H9 (cell line): ENCODE data around the gene RCOR2. TPM values are rescaled to one million over a fixed set of nuclear protein-coding genes. Genes with fewer than 3 reads are reported as not detected.

Experiments used
- DNase-seq: peaks from one replicate; pipeline ENCODE4 v3.0.0-alpha.2; 2017
- H2AFZ ChIP-seq: one replicate; pipeline ENCODE4 v1.6.1; 2013; ENCODE audit warnings: mild to moderate bottlenecking, low read length, control low read depth, moderate library complexity
- H2AK5ac ChIP-seq: 2 replicates; pipeline ENCODE4 v1.6.1; 2013; ENCODE audit warnings: low read length, control low read depth, mixed read lengths; ENCODE audit not compliant: insufficient read length
- H2BK120ac ChIP-seq: one replicate; pipeline ENCODE4 v1.6.1; 2013; ENCODE audit warnings: low read depth, mild to moderate bottlenecking, low read length, control low read depth, inconsistent platforms; ENCODE audit not compliant: poor library complexity, severe bottlenecking
- H2BK12ac ChIP-seq: 2 replicates; pipeline ENCODE4 v1.6.1; 2013; ENCODE audit warnings: low read length, control low read depth, mixed read lengths, low read depth; ENCODE audit not compliant: insufficient read length
- H2BK15ac ChIP-seq: 2 replicates; pipeline ENCODE4 v1.6.1; 2013; ENCODE audit warnings: low read depth, low read length, control low read depth
- H2BK20ac ChIP-seq: one replicate; pipeline ENCODE4 v1.6.1; 2013; ENCODE audit warnings: low read depth, mild to moderate bottlenecking, low read length, control low read depth, inconsistent platforms; ENCODE audit not compliant: poor library complexity, severe bottlenecking
- H2BK5ac ChIP-seq: 2 replicates; pipeline ENCODE4 v1.6.1; 2013; ENCODE audit warnings: low read length, control low read depth, mixed read lengths; ENCODE audit not compliant: insufficient read length
- H3K14ac ChIP-seq: 2 replicates; pipeline ENCODE4 v1.6.1; 2013; ENCODE audit warnings: low read length, control low read depth; ENCODE audit not compliant: insufficient read depth
- H3K18ac ChIP-seq: 2 replicates; pipeline ENCODE4 v1.6.1; 2013; ENCODE audit warnings: low read depth, mild to moderate bottlenecking, mixed read lengths, low read length, control low read depth; ENCODE audit not compliant: insufficient read length
- H3K23ac ChIP-seq: 2 replicates; pipeline ENCODE4 v1.6.1; 2013; ENCODE audit warnings: low read length, control low read depth, mixed read lengths, low read depth; ENCODE audit not compliant: insufficient read length
- H3K23me2 ChIP-seq: 2 replicates; pipeline ENCODE4 v1.6.1; 2013; ENCODE audit warnings: low read depth, mild to moderate bottlenecking, mixed read lengths, low read length, control low read depth; ENCODE audit not compliant: insufficient read length, poor library complexity, severe bottlenecking
- H3K27ac ChIP-seq: 2 replicates; pipeline ENCODE4 v1.5.1; 2013; ENCODE audit warnings: low read length, control low read depth, mixed read lengths, low read depth; ENCODE audit not compliant: insufficient read length
- H3K27me3 ChIP-seq: 2 replicates; pipeline ENCODE4 v1.6.1; 2013; ENCODE audit warnings: low read length, control low read depth, inconsistent platforms; ENCODE audit not compliant: insufficient read depth
- H3K4ac ChIP-seq: 2 replicates; pipeline ENCODE4 v1.6.1; 2013; ENCODE audit warnings: low read depth, mild to moderate bottlenecking, control low read depth, inconsistent platforms, low read length, moderate library complexity
- H3K4me1 ChIP-seq: 2 replicates; pipeline ENCODE4 v1.6.1; 2013; ENCODE audit warnings: low read length, control low read depth, inconsistent platforms; ENCODE audit not compliant: insufficient read depth
- H3K4me2 ChIP-seq: 2 replicates; pipeline ENCODE4 v1.6.1; 2013; ENCODE audit warnings: low read length, control low read depth, mixed read lengths; ENCODE audit not compliant: insufficient read length, insufficient read depth
- H3K56ac ChIP-seq: 2 replicates; pipeline ENCODE4 v1.6.1; 2013; ENCODE audit warnings: low read depth, mild to moderate bottlenecking, mixed read lengths, low read length, control low read depth; ENCODE audit not compliant: insufficient read length
- H3K79me1 ChIP-seq: 2 replicates; pipeline ENCODE4 v1.6.1; 2013; ENCODE audit warnings: low read depth, mild to moderate bottlenecking, moderate library complexity, low read length, control low read depth, inconsistent platforms; ENCODE audit not compliant: insufficient read depth, poor library complexity, severe bottlenecking
- H3K79me2 ChIP-seq: 2 replicates; pipeline ENCODE4 v1.6.1; 2013; ENCODE audit warnings: low read length, control low read depth, inconsistent platforms; ENCODE audit not compliant: insufficient read depth
- H3K9ac ChIP-seq: 2 replicates; pipeline ENCODE4 v1.6.1; 2013; ENCODE audit warnings: low read length, control low read depth, mixed read lengths; ENCODE audit not compliant: insufficient read length; ENCODE audit errors: extremely low read depth
- H3K9me3 ChIP-seq: one replicate; pipeline ENCODE4 v1.6.1; 2013; ENCODE audit warnings: low read depth, low read length, inconsistent platforms; ENCODE audit not compliant: control insufficient read depth
- H3T11ph ChIP-seq: one replicate; pipeline ENCODE4 v1.6.1; 2013; ENCODE audit warnings: mild to moderate bottlenecking, low read length, control low read depth, inconsistent platforms
- H4K20me1 ChIP-seq: one replicate; pipeline ENCODE4 v1.6.1; 2013; ENCODE audit not compliant: control insufficient read depth, insufficient read length, insufficient read depth
- H4K5ac ChIP-seq: 2 replicates; pipeline ENCODE4 v1.6.1; 2013; ENCODE audit warnings: low read depth, mild to moderate bottlenecking, mixed read lengths, low read length, control low read depth; ENCODE audit not compliant: insufficient read length
- H4K8ac ChIP-seq: replicated peaks from 2 replicates; pipeline ENCODE4 v1.6.1; 2013; ENCODE audit warnings: low read length, control low read depth, mixed read lengths, low read depth; ENCODE audit not compliant: insufficient read length
- H4K91ac ChIP-seq: 2 replicates; pipeline ENCODE4 v1.6.1; 2013; ENCODE audit warnings: low read depth, mild to moderate bottlenecking, moderate library complexity, mixed read lengths, low read length, control low read depth; ENCODE audit not compliant: insufficient read length
- H3K27ac Mint-ChIP-seq, 3 experiments: 2 replicates in 2 of 3; 3 replicates in 1 of 3; pipeline ENCODE4 v1.8.0; 2020 to 2021; ENCODE audit warnings: mixed read lengths in 3 of 3, mild to moderate bottlenecking in 1 of 3, moderate library complexity in 1 of 3
- H3K27me3 Mint-ChIP-seq: 2 replicates; pipeline ENCODE4 v1.8.0; 2021; ENCODE audit warnings: low read depth, mild to moderate bottlenecking, moderate library complexity, mixed read lengths
- H3K36me3 Mint-ChIP-seq, 3 experiments: 2 replicates in 2 of 3; 3 replicates in 1 of 3; pipeline ENCODE4 v1.8.0; 2020 to 2021; ENCODE audit warnings: low read depth in 3 of 3, mixed read lengths in 3 of 3; ENCODE audit not compliant: insufficient read depth in 1 of 3
- H3K4me1 Mint-ChIP-seq, 2 experiments: 2 replicates each; pipeline ENCODE4 v1.8.0; 2020; ENCODE audit warnings: mixed read lengths in 2 of 2
- H3K4me3 Mint-ChIP-seq, 2 experiments: 2 replicates in 1 of 2; 3 replicates in 1 of 2; pipeline ENCODE4 v1.8.0; 2020 to 2021; ENCODE audit warnings: mild to moderate bottlenecking in 2 of 2, mixed read lengths in 2 of 2, moderate library complexity in 1 of 2
- H3K9me3 Mint-ChIP-seq, 2 experiments: 2 replicates in 1 of 2; 3 replicates in 1 of 2; pipeline ENCODE4 v1.8.0; 2020; ENCODE audit warnings: mild to moderate bottlenecking in 2 of 2, mixed read lengths in 2 of 2, moderate library complexity in 1 of 2
- WGBS: extraction: QIAGEN DNeasy Blood & Tissue Kit; methylation state at CpG from one replicate; pipeline ENCODE4 v1.1.7; 2013; ENCODE audit warnings: missing lambda C conversion rate, low lambda C conversion rate, mixed read lengths; ENCODE audit not compliant: insufficient read length; ENCODE audit errors: extremely low coverage; 5-methylcytosine and 5-hydroxymethylcytosine counted together
- total RNA-seq: library from RNA; stranded (reverse); gene quantifications from 2 replicates; pipeline ENCODE4 v1.2.1, GENCODE V29; 2021
- TF ChIP-seq, protein P1 (sequence below): fragments of 200-600 bp; sonication (generic); conservative IDR thresholded peaks from 3 replicates; pipeline ENCODE4 v1.8.0; 2021; ENCODE audit warnings: antibody characterized with exemption, mild to moderate bottlenecking

Gene RCOR2
- total RNA-seq, 1 experiment from 2014 or later, result 118 TPM

DNA sequence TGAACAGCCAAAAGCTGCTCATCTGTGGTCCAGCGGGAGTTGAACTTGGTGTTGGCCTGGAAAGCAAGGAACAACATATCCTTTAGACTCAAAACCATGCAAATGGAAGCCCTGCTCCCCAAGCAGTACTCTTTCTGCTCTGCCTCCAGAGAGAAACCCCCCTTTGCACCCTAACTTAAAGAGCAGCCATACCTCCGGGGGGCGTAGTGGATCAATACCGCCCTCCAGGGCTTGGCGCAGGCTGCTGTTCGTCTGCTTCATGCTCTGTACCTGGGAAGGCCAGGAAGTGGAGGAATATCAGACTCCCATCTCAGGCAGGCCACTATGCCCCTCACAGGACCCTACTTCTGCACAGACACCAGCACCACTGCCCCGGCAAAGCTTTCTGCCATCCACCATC lies 4.3 kb downstream of the RCOR2 start:
- Histone ChIP-seq H2BK20ac (no peak overlapping the region), H3K4me2 (no peak overlapping the region), H4K5ac (no peak overlapping the region), H4K8ac (no peak overlapping the region), H3K4me1 (no peaks in the 10 kb centered on the region; the same call in 1 of the 2 replicates), H3K9me3 (no peaks in the 10 kb centered on the region), H3K14ac (no peak overlapping the region), H2AK5ac (no peak overlapping the region), H3K23me2 (peaks cover 15% of the 10 kb centered on the region), H3K79me2 (peaks cover 5% of the 10 kb centered on the region; the same call in 1 of the 2 replicates), H2BK120ac (no peak overlapping the region), H3K56ac (no peak overlapping the region), H3T11ph (no peak overlapping the region), H3K23ac (no peak overlapping the region), H4K91ac (no peak overlapping the region), H3K79me1 (no peaks in the 10 kb centered on the region), H2BK15ac (no peak overlapping the region), H3K27ac (no peak overlapping the region), H3K9ac (no peak overlapping the region), H2BK5ac (no peak overlapping the region), H4K20me1 (no peaks in the 10 kb centered on the region), H3K27me3 (no peaks in the 10 kb centered on the region), H3K4ac (no peak overlapping the region), H3K18ac (no peak overlapping the region), H2BK12ac (no peak overlapping the region), H2AFZ (no peak overlapping the region)
- Mint-ChIP-seq H3K27ac (peak overlapping the region in 2 of 3 experiments; percentile 57 to 91; a peak in 3 of 7 replicates), H3K36me3 (peaks cover 15 to 35% (median 31%) of the 10 kb centered on the region in 3 experiments; a peak in 6 of 7 replicates), H3K27me3 (no peaks in the 10 kb centered on the region; the same call in 1 of the 2 replicates), H3K4me3 (no peak overlapping the region; a peak in 1 of 5 replicates), H3K4me1 (peaks cover 27 to 50% of the 10 kb centered on the region in 2 experiments), H3K9me3 (no peaks in the 10 kb centered on the region)
- DNase-seq, result no peak
- TF ChIP-seq, protein P1, sequence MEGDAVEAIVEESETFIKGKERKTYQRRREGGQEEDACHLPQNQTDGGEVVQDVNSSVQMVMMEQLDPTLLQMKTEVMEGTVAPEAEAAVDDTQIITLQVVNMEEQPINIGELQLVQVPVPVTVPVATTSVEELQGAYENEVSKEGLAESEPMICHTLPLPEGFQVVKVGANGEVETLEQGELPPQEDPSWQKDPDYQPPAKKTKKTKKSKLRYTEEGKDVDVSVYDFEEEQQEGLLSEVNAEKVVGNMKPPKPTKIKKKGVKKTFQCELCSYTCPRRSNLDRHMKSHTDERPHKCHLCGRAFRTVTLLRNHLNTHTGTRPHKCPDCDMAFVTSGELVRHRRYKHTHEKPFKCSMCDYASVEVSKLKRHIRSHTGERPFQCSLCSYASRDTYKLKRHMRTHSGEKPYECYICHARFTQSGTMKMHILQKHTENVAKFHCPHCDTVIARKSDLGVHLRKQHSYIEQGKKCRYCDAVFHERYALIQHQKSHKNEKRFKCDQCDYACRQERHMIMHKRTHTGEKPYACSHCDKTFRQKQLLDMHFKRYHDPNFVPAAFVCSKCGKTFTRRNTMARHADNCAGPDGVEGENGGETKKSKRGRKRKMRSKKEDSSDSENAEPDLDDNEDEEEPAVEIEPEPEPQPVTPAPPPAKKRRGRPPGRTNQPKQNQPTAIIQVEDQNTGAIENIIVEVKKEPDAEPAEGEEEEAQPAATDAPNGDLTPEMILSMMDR, result no peak
- WGBS, result no CpG with 5 or more reads among the region's 7 CpGs
